ENCODE data around the gene CHDH.

Gene CHDH

GRCh38 chr3:53846134-53846850, at the start of gene CHDH, which contains the start of gene IL17RB:
Gene CHDH (minus strand): TSS chr3:53846419. CDS start chr3:53824008, 22,411 bp downstream.
Gene IL17RB (plus strand): TSS chr3:53846568. CDS start chr3:53846589, 21 bp downstream.
- no peak for DNase-seq

GRCh38 chr3:53892286-53892637, 46.0 kb upstream of the CHDH start:
- DNase-seq = no peak

- DNase-seq = peak; percentile 99
Measured at GRCh38 chr3:53891497-53892285, 45.5 kb upstream of the CHDH start, which contains the start of gene SELENOK. Gene SELENOK (minus strand): TSS chr3:53891859.

- peak; percentile 71 for DNase-seq
Measured at GRCh38 chr3:53890726-53891475, 44.7 kb upstream of the CHDH start.

- no peak for DNase-seq
Measured at GRCh38 chr3:53888232-53888631, 42.0 kb upstream of the CHDH start.

GRCh38 chr3:53887446-53887845, 41.2 kb upstream of the CHDH start:
- no peak for DNase-seq

GRCh38 chr3:53885239-53885638, 39.0 kb upstream of the CHDH start:
- no peak for DNase-seq

GRCh38 chr3:53884623-53885022, 38.4 kb upstream of the CHDH start:
- DNase-seq = no peak

- DNase-seq = no peak
Measured at GRCh38 chr3:53883008-53883407, 36.8 kb upstream of the CHDH start.

- DNase-seq = peak; percentile 88
Measured at GRCh38 chr3:53881691-53882593, 35.7 kb upstream of the CHDH start, which contains the start of gene ACTR8. Gene ACTR8 (minus strand): TSS chr3:53882152. CDS start chr3:53882101, 51 bp downstream.

- no peak for DNase-seq
Measured at GRCh38 chr3:53880396-53881345, 34.5 kb upstream of the CHDH start.

- no peak for DNase-seq
Measured at GRCh38 chr3:53865732-53866499, 19.7 kb upstream of the CHDH start.

GRCh38 chr3:53863145-53863544, 16.9 kb upstream of the CHDH start:
- no peak for DNase-seq

GRCh38 chr3:53862241-53862640, 16.0 kb upstream of the CHDH start:
- no peak for DNase-seq

- no peak for DNase-seq
Measured at GRCh38 chr3:53860196-53860595, 14.0 kb upstream of the CHDH start.

- DNase-seq = no peak
Measured at GRCh38 chr3:53859178-53859577, 13.0 kb upstream of the CHDH start.

- no peak for DNase-seq
Measured at GRCh38 chr3:53858096-53858741, 12.0 kb upstream of the CHDH start.

- DNase-seq = no peak
Measured at GRCh38 chr3:53856964-53857363, 10.7 kb upstream of the CHDH start.

- DNase-seq = no peak
Measured at GRCh38 chr3:53850895-53851294, 4.7 kb upstream of the CHDH start.

GRCh38 chr3:53849916-53850315, 3.7 kb upstream of the CHDH start:
- no peak for DNase-seq

All from CD4-positive, alpha-beta T cell treated with Interleukin-15 for 1 hour (primary cell).